Adipocyte (in vitro differentiated cells): ENCODE data around the gene MCM3AP.

Experiments used
- DNase-seq: peaks from one replicate; pipeline ENCODE4 v3.0.0-alpha.2; 2015; ENCODE audit warnings: low read depth
- H3K27me3 ChIP-seq: replicated peaks from 2 replicates; pipeline ENCODE4 v1.7.0; 2013; ENCODE audit warnings: mild to moderate bottlenecking, low read length, moderate library complexity; ENCODE audit not compliant: control insufficient read depth, insufficient read depth
- H3K36me3 ChIP-seq: 2 replicates; pipeline ENCODE4 v1.7.0; 2013; ENCODE audit warnings: low read length, mild to moderate bottlenecking, moderate library complexity; ENCODE audit not compliant: control insufficient read depth, insufficient read depth, severe bottlenecking
- H3K4me1 ChIP-seq: 2 replicates; pipeline ENCODE4 v1.7.0; 2013; ENCODE audit warnings: mild to moderate bottlenecking, low read length, moderate library complexity; ENCODE audit not compliant: control insufficient read depth, insufficient read depth
- H3K4me3 ChIP-seq: 2 replicates; pipeline ENCODE4 v1.7.0; 2013; ENCODE audit warnings: mild to moderate bottlenecking, low read length, moderate library complexity
- H3K9ac ChIP-seq: 2 replicates; pipeline ENCODE4 v1.7.0; 2013; ENCODE audit warnings: mild to moderate bottlenecking, low read length, moderate library complexity
- H3K9me3 ChIP-seq: 2 replicates; pipeline ENCODE4 v1.7.0; 2013; ENCODE audit warnings: mild to moderate bottlenecking, low read length, moderate library complexity; ENCODE audit not compliant: control insufficient read depth

Gene MCM3AP

DNA sequence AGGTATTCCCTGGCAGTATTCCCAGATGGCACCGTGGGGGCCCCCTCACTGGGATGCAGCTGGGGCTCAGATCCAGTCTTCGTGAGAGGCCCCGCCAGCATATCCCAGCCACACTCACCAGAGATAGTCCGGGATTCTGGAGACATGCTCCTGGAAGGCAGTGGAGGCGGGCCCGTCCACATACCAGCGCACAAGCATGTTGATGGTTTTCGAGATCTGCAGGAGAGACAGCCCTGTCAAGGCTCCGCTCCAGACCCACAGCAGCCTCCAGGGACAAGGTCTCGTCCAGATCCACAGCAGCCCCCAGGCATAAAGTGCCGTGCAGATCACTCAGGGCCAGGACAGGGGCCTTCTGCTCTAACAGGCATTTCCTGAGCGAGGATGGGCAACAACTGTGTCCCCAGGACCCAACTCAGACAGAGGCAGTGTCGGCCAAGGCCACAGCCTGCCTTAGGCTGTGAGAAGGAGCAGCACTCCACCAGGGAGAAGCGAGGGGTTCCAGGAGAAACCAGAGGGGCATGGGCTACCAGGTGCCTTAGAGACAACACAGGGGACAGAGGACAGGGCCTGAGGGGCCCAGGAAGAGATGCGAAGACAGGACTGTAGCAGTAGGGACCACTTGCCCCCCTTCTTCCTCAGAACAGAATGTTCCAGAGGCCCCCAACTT is 71.7 kb downstream of the MCM3AP start:
- Histone ChIP-seq H3K27me3 (no peaks in the 10 kb centered on the region), H3K36me3 (peaks cover 87% of the 10 kb centered on the region), H3K9ac (no peak overlapping the region), H3K4me1 (no peaks in the 10 kb centered on the region), H3K9me3 (no peaks in the 10 kb centered on the region), H3K4me3 (no peak overlapping the region)
- DNase-seq, result no peak

DNA sequence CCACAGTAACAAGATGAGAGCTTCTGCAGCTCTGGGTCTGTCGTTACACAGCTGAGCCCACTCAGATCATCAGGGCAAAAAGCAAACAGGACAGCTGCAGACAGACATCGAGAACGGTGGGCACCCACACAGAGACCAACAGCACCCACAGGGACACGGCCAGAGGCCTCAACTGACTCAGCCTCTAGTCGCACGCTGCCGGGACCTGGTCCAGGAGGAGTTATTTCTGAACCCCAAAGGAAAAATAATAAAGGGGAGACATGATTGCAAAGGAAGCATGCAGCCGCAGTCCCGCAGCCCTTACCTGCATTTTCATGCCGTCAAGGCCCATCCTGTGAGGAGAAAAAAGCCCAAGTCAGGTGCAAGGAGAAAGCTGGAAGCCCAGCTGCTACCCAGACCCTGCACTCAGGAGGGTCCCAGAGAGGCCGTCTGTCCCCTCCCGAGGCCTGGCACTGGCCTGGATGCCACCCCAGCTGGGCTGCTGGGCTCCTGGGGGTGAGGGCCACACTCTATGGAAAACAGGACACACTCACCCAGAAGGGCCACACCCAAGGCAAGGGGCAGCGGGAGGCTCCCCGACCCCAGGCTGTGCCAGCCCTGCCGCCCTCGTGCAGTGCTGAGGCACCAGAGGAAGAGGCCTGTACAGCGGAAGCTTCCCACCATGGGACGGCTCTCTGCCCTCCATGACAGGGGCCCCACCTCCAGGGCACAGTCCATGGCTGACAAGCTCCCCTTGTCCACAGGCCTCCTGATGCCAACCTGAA is 72.5 kb downstream of the MCM3AP start:
- no peak overlapping the region for H3K4me3 ChIP-seq
- peaks cover 91% of the 10 kb centered on the region for H3K36me3 ChIP-seq
- DNase-seq, result no peak
- H3K4me1 ChIP-seq, result no peaks in the 10 kb centered on the region
- H3K9ac ChIP-seq, result no peak overlapping the region
- H3K9me3 ChIP-seq, result no peaks in the 10 kb centered on the region
- H3K27me3 ChIP-seq, result no peaks in the 10 kb centered on the region

DNA sequence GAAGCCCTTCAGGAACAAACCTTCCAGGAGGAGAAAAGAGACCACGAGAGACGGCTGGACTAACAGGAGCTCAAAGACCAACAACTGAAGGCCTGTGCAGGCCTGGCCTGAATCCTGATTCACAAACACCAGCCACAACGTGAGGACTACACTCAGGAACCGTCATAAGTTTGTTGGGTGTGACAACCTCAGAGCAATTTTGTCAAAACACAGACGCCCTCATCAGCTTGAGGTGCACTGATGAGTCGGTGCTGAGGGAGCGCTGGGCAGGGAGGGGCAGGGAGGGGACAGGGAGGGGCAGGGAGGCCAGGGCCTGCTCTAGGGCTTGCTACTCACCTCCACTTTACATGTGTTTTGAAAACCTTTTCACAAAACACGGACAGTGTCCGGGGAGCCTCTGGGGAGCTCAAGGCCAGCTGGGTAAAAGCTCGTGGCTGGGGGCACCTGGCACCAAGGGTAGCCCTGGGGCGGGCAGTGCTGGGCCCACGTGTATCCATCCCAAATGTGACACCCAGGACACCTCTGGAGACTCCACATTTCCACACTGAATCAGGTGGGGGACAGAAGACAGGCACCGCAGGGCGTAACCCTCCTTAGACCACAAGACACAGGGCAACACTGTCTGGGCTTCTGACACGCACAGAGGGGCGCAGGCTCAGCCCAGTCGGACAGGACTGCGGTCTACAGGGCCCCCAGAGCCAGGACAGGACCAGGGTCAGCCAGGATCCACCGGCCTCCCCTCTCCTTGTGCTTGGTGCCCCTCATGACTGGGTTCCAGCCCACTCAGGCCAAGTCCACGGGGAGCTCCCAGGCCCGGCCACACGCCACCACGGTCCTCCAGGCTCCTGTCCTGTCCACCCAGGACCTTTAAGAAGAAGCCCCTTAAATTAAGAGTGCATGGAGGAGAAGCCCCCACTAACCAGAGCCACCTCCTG is 73.4 kb downstream of the MCM3AP start:
- no peaks in the 10 kb centered on the region for H3K4me1 ChIP-seq
- H3K9ac ChIP-seq, result no peak overlapping the region
- peaks cover 92% of the 10 kb centered on the region for H3K36me3 ChIP-seq
- no peak overlapping the region for H3K4me3 ChIP-seq
- DNase-seq, result no peak
- H3K27me3 ChIP-seq, result no peaks in the 10 kb centered on the region
- H3K9me3 ChIP-seq, result no peaks in the 10 kb centered on the region

DNA sequence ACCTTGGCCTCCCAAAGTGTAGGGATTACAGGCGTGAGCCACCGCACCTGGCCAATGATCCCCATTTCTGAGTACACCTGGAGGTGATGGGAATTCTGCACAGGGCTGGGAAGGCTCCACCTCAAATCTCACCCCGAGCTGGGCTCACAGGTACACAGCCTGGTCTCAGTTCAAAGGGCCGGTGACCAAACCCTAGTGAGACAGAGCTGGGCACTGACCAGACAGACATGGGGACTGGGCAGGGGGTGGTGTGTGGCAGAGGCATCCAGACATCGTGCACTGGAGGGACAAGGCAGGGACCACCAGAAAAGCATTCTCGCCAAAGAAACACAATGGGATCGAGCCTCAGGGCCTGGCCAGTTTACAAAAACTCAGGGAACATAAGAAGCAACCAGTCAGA is 74.0 kb downstream of the MCM3AP start:
- no peaks in the 10 kb centered on the region for H3K9me3 ChIP-seq
- H3K4me1 ChIP-seq, result no peaks in the 10 kb centered on the region
- no peaks in the 10 kb centered on the region for H3K27me3 ChIP-seq
- no peak for DNase-seq
- peaks cover 95% of the 10 kb centered on the region for H3K36me3 ChIP-seq
- H3K4me3 ChIP-seq, result no peak overlapping the region
- no peak overlapping the region for H3K9ac ChIP-seq

DNA sequence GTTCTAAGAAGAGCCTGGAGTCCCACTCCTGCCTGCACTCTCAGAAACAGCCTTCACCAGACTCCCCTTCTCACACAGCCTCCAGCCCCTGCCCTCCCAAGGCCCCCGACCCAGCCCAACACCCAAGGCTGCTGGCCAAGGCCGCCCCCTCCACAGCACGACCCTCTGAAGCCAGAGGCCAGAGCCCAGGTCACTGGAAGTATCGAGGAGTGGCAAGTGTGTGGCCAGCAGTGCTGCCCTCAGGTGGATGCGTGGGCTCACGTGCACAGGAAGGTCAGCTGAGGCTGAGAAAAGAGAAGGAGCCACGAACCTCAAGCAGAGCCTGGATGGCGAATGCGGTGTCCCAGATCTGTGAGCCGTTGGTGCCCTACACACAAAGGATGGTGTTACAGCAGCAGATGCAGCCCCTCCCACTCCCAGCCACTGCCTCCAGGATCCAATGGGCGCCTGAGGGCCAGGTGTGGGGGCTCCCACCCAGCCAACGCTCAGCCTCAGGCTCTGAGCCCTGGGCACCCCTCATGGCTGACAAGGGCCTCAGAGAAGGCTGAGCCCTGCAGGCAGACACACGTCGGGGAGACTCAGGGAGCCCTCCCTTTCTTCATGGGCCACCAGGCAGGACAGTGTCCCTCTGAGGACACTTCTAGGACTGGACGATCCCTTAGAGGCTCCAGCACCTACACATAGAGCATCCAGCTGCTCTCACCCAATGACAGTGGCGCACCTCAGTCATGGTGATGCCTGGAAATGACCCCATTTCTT is 74.9 kb downstream of the MCM3AP start:
- DNase-seq, result no peak
- Histone ChIP-seq H3K9ac (no peak overlapping the region), H3K4me1 (no peaks in the 10 kb centered on the region), H3K36me3 (peaks cover 95% of the 10 kb centered on the region), H3K27me3 (no peaks in the 10 kb centered on the region), H3K4me3 (no peak overlapping the region), H3K9me3 (no peaks in the 10 kb centered on the region)

DNA sequence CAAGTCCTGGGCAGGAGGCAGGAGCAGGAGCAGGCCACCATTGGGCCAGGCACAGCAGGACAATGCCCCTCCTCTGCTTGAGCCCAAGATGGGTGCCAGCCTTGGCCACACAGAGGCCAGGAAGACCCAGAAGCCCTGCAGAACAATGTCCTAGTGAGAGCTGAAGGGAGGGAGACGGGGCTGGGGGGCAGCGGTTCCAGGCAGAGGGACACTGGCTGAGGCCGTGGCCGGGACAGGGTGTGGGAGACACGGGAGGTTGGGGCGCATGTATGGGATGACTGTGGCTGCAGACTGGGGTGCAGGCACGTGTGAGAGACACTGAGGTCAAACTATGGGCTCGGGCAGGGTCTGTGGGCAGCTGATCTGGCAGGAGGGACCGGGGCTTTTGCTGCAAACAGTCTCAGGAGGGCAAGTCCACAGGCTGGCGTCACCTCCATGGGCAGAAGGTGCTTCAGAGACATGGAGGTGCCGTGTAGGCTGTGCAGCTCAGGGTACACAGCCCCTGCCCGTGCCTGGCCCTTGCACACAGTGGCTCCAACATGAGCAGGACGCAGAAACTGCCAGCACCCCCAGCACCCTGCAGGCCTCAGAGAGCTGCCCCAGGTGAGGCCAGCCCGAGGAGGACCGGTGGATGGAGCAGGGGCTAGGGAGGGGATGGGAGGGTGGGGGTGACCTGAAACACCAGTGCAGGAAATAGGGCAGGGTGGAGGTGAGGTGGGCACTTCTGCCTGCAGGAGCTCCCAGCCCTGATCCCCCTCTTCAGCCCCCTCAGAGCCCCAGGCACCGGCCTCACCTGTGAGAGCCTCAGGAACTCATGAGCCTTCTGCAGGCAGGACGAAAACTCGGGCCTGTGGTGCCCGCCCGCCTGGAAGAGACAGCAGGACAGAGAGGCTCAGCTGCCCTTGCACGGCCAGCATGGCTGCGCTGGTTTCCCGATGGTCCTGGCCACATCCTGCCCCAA is 76.4 kb downstream of the MCM3AP start:
- DNase-seq, result no peak
- Histone ChIP-seq H3K9me3 (no peaks in the 10 kb centered on the region), H3K9ac (no peak overlapping the region), H3K4me3 (no peak overlapping the region), H3K27me3 (no peaks in the 10 kb centered on the region), H3K36me3 (peaks cover 96% of the 10 kb centered on the region), H3K4me1 (no peaks in the 10 kb centered on the region)

DNA sequence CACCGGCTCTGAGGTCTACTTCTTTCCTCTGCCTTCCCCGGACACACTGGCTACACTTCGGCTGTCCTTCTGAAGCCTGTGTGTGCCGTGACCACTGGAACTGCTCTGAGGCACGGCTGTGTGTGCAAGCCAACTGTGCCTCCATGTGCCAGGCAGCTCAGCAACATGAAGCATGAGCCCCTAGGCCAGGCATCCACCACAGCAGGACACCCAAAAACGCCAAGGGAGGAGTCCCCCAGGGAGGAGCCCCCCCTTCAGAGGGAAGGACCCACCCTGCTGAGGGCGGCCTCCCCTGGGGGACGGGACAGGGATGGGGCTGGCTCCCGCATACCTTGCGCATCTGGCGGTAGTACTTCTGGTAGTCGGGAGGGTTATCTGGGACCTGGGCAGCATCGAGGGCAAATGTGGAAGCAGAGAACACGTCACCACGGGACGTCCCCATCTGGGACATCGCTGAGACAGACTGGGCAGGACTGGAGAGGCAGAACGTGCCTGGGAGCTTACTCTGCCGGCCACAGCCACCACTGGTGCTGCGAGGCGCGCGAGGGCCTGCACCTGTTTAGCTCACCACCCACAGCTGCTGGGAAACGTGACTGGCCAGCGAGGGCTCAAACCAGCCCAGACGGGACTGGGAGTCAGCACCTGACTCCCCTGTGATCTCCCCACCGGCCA is 77.4 kb downstream of the MCM3AP start:
- Histone ChIP-seq H3K36me3 (peaks cover 96% of the 10 kb centered on the region), H3K9me3 (no peaks in the 10 kb centered on the region), H3K9ac (no peak overlapping the region), H3K27me3 (no peaks in the 10 kb centered on the region), H3K4me1 (no peaks in the 10 kb centered on the region), H3K4me3 (no peak overlapping the region)
- DNase-seq, result no peak

DNA sequence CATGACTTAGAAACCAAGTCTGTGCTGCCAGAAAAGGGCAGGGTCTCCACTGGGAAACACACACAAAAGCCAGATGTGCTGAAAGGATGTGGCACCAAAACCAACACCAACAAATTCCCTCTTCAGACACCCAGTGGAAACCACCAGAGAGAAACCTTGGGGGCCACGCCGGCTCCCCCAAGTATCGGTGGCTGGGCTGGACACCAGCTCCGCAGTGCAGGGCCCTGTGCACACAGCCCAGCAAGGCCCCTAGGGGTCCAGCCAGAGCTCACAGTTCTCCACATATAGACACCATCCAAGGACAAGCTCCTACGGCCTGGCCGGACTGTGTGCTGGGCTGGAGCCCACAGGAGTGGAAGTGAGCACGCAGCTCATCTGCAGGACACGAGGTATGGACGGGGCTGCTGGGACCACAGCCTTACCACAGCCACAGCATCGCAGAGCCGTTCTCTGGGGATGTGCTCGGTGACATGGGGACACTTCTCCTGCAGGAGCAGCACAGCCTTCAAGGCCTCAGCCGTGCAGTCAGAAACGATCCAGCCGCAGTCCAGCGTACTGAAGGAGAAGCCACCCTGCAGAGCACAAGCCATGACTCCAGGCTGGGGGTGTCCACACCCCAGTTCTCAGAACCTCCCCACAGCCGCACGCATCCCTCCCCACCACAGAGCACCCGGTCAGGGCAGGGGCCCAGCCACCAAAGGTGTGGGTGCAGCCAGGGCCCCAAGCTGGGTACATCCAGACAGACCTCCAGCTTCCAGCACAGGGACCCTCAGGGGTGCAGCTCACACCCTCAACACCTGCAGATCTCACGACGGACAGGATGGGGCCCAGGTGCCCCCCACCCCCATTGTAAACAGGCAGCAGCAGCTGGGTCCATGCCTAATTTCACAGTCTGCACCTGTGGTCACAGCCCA is 78.1 kb downstream of the MCM3AP start:
- Histone ChIP-seq H3K9me3 (no peaks in the 10 kb centered on the region), H3K9ac (no peak overlapping the region), H3K4me3 (no peak overlapping the region), H3K27me3 (no peaks in the 10 kb centered on the region), H3K4me1 (no peaks in the 10 kb centered on the region), H3K36me3 (peaks cover 96% of the 10 kb centered on the region)
- no peak for DNase-seq
